Thyroid gland (tissue), 4 donors: Measurements from ENCODE around the gene NOP56. TPM values are rescaled to one million over a fixed set of nuclear protein-coding genes. Genes with fewer than 3 reads are reported as not detected.

Experiments
- DNase-seq, 2 donors: peaks; one replicate each; pipeline ENCODE4 v3.0.0-alpha.2; 2019
- H3K27ac ChIP-seq, 3 donors: fragments of 200-600 bp; sonication (generic); 1 replicate in 2 of 3; 2 replicates in 1 of 3; pipeline ENCODE4 v1.5.1; 2016 to 2019; ENCODE audit warnings: mild to moderate bottlenecking in 1 of 3, moderate library complexity in 1 of 3
- H3K27me3 ChIP-seq: fragments of 200-600 bp; sonication (generic); one replicate; pipeline ENCODE4 v1.5.1; 2019
- H3K36me3 ChIP-seq, 2 donors: fragments of 200-600 bp; sonication (generic); one replicate each; pipeline ENCODE4 v1.5.1; 2016 to 2019
- H3K4me1 ChIP-seq, 2 donors: fragments of 200-600 bp; sonication (generic); one replicate each; pipeline ENCODE4 v1.5.1; 2017 to 2019
- H3K4me3 ChIP-seq, 3 donors: fragments of 200-600 bp; sonication (generic); replicated peaks in 1 of 3; 1 replicate in 2 of 3; 2 replicates in 1 of 3; pipeline ENCODE4 v1.5.1; 2016; ENCODE audit warnings: mild to moderate bottlenecking in 1 of 3
- H3K9me3 ChIP-seq: fragments of 200-600 bp; sonication (generic); one replicate; pipeline ENCODE4 v1.5.1; 2017
- CTCF ChIP-seq, 6 experiments: fragments of 200-600 bp in 3 of 6; fragments of 450-650 bp in 3 of 6; sonication (generic) in 3 of 6; IDR thresholded peaks; one replicate each; pipeline ENCODE4 v1.5.1; 2016 to 2019; ENCODE audit warnings: antibody characterized with exemption in 6 of 6, mild to moderate bottlenecking in 2 of 6, inconsistent platforms in 1 of 6, moderate library complexity in 1 of 6
- POLR2A ChIP-seq, 2 donors: fragments of 450-650 bp; IDR thresholded peaks; one replicate each; pipeline ENCODE4 v1.6.1; 2017; ENCODE audit warnings: antibody characterized with exemption in 2 of 2, mild to moderate bottlenecking in 2 of 2, moderate library complexity in 1 of 2
- WGBS, 2 donors: methylation state at CpG; one replicate each; pipeline ENCODE4 v1.1.5; 2017; 5-methylcytosine and 5-hydroxymethylcytosine counted together
- intact Hi-C: fragments of 100-400 bp; cut with DNase I; formaldehyde crosslinking; loops from one replicate; pipeline ENCODE4 v1.15.1; 2023
- total RNA-seq, 4 donors: library from RNA; depleted of rRNA; stranded (reverse); fragments of >200 nt; gene quantifications; one replicate each; pipeline ENCODE4 v1.2.3, GENCODE V29; 2016

The NOP56 gene
- total RNA-seq, 4 donors from 2014 or later, result 46.8 to 85.9 (median 64.1) TPM

- intact Hi-C loops, result no loop called here
- DNase-seq, result no peak
- H3K36me3 ChIP-seq, result no peaks in the 10 kb centered on the region
- H3K27ac ChIP-seq, result no peak overlapping the region
- WGBS, 2 donors, result 92 to 100% methylated on average over 1 of the region's 1 CpG
- no peak for TF ChIP-seq CTCF (IDR thresholded peaks at IDR 0.05)
- TF ChIP-seq POLR2A (IDR thresholded peaks at IDR 0.05), result no peak
- no peaks in the 10 kb centered on the region for H3K4me1 ChIP-seq
- no peaks in the 10 kb centered on the region for H3K9me3 ChIP-seq
- H3K4me3 ChIP-seq, result no peak overlapping the region
- no peaks in the 10 kb centered on the region for H3K27me3 ChIP-seq
Observed at GRCh38 chr20:2606507-2607006, 45.9 kb upstream of the NOP56 start.

DNA sequence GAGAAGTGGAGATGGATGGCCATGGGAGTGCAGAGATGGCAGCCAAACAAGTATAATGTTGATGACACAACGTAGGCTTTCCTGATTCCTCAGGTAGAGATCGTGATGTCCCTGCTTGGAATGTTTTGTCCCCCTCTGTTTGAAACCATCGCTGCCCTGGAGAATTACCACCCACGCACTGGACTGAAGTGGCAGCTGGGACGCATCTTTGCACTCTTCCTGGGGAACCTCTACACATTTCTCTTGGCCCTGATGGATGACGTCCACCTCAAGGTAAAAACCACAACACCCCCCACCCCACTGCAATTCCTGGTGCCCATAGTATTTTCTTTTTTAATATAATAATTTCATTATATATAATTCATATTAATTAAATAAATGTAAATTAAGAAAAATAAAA is 42.1 kb upstream of the NOP56 start:
- DNase-seq, result no peak
- 88 to 90% methylated on average over 6 of the region's 6 CpGs for WGBS, 2 donors
- no peak overlapping the region for H3K4me3 ChIP-seq
- no peak for TF ChIP-seq CTCF (IDR thresholded peaks at IDR 0.05)
- TF ChIP-seq POLR2A (IDR thresholded peaks at IDR 0.05), result no peak
- intact Hi-C loops, result no loop called here
- H3K9me3 ChIP-seq, result no peaks in the 10 kb centered on the region
- H3K36me3 ChIP-seq, result no peaks in the 10 kb centered on the region
- H3K27me3 ChIP-seq, result no peaks in the 10 kb centered on the region
- no peak overlapping the region for H3K27ac ChIP-seq
- no peaks in the 10 kb centered on the region for H3K4me1 ChIP-seq

DNA sequence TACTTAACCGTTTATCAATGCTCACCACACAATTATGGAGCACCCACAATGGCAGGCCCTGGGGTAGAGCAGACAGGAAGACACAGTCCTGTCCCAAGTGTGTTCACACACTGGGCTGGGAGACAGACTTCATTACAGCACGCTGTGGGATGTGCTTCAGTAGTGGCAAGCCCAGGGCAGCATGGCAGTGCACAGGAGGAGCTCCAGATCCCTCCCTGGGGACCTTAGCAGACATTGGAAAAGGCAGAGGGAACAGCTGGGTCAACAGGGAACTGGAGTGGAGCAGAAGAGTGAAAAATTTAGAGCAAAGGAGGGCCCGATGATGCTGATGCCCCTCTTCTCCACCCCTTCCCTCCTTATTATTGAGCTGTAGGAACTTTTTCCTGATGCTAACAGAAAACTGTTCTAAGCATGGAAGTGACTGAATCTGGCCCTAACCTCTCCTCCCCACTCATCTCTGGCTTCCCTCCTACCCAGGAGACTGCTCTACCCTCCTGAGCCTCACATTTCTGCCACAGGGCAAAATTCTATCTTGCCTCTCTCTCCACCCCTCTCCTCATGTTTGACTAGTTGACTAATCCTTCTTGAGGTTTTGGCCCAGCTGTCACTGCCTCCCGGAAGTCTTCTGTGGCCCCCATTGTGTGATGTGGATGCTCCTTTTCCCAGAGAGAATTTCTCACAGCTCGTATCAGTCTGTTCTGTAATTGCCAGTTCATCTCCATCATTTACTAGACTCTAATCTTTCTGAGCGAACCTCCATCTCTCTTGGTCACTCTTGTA is 41.3 kb upstream of the NOP56 start:
- Histone ChIP-seq H3K36me3 (no peaks in the 10 kb centered on the region), H3K27me3 (no peaks in the 10 kb centered on the region), H3K27ac (no peak overlapping the region), H3K4me1 (no peaks in the 10 kb centered on the region), H3K4me3 (no peak overlapping the region), H3K9me3 (no peaks in the 10 kb centered on the region)
- no peak for TF ChIP-seq POLR2A (IDR thresholded peaks at IDR 0.05)
- no peak for TF ChIP-seq CTCF (IDR thresholded peaks at IDR 0.05)
- WGBS, 2 donors, result 56 to 74% methylated on average over 6 of the region's 6 CpGs
- intact Hi-C loops, result no loop called here
- DNase-seq, result no peak

DNA sequence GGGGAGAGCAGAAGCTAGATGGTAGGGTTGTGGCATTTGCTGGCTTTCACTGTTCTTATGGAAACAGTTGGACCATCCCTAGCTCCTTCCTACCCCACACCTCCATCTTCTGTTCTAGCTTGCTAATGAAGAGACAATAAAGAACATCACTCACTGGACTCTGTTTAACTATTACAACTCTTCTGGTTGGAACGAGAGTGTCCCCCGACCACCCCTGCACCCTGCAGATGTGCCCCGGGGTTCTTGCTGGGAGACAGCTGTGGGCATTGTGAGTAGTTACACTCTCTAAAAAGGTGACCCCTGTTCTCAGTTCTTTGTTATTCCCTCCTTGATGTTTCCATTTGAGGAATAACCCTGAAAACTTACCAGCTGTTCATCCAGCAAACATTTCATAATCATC is 40.4 kb upstream of the NOP56 start:
- Histone ChIP-seq H3K36me3 (no peaks in the 10 kb centered on the region), H3K27me3 (no peaks in the 10 kb centered on the region), H3K4me3 (no peak overlapping the region), H3K4me1 (no peaks in the 10 kb centered on the region), H3K27ac (no peak overlapping the region), H3K9me3 (no peaks in the 10 kb centered on the region)
- TF ChIP-seq CTCF (IDR thresholded peaks at IDR 0.05) (no peak), POLR2A (IDR thresholded peaks at IDR 0.05) (no peak)
- intact Hi-C loops, result no loop called here
- no peak for DNase-seq
- 90 to 98% methylated on average over 3 of the region's 3 CpGs for WGBS, 2 donors

DNA sequence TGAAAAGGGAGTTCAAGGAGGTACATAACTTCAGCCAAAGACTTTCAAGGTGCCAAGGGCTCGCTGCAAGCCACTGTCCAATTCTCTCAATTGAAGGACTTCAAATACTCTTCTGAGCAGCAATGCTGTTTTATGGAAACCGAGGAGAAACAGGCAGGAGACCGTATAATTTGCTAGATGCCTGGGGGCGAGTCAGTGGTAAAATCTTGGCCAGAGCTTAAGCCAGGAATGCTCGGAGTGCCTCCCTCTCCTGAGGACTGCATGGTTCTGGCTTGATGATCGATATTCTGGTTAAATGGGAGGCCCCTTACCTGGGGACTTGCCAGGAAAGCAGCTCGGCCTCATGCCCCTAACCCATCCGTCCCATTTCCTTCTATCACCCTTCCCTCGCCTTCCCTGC is 35.8 kb upstream of the NOP56 start:
- Histone ChIP-seq H3K27me3 (no peaks in the 10 kb centered on the region), H3K4me3 (no peak overlapping the region), H3K9me3 (no peaks in the 10 kb centered on the region), H3K27ac (no peak overlapping the region), H3K4me1 (no peaks in the 10 kb centered on the region), H3K36me3 (no peaks in the 10 kb centered on the region)
- no peak for DNase-seq
- TF ChIP-seq POLR2A (IDR thresholded peaks at IDR 0.05) (no peak), CTCF (IDR thresholded peaks at IDR 0.05) (no peak)
- WGBS, 2 donors, result 72 to 77% methylated on average over 9 of the region's 9 CpGs
- intact Hi-C loops, result no loop called here
